Measurements from ENCODE around the gene TUBA8. TPM values are rescaled to one million over a fixed set of nuclear protein-coding genes. Genes with fewer than 3 reads are reported as not detected.
"Not testable (repeated sequence)": the region's sequence is repeated elsewhere in the genome, so short reads cannot be mapped to it uniquely, and the experiment has no call there.

TUBA8 gene
- total RNA-seq, 1 donor from 2014 or later, result 5.6 TPM

- Histone ChIP-seq H3K4me1 (peaks cover 10% of the 10 kb centered on the region), H3K4me3 (no peak overlapping the region), H3K27me3 (no peaks in the 10 kb centered on the region), H3K27ac (no peak overlapping the region), H3K9me3 (no peaks in the 10 kb centered on the region), H3K36me3 (no peaks in the 10 kb centered on the region)
- no peak for DNase-seq (ENCODE audit: extremely low spot score in 2 of 2)
- no peak for TF ChIP-seq POLR2A (IDR thresholded peaks at IDR 0.05)
- no peak for TF ChIP-seq CTCF (IDR thresholded peaks at IDR 0.05)
- TF ChIP-seq POLR2AphosphoS5 (IDR thresholded peaks at IDR 0.05; ENCODE audit: insufficient read depth in 1 of 2, low read depth in 1 of 2), result no peak
- intact Hi-C loops (cut with DNase I), result no loop called here
Measured at GRCh38 chr22:18096823-18097222, 13.8 kb upstream of the TUBA8 start.

GRCh38 chr22:18100781-18101180 lies 9.8 kb upstream of the TUBA8 start:
- H3K4me3 ChIP-seq, result no peak overlapping the region
- no peaks in the 10 kb centered on the region for H3K27me3 ChIP-seq
- intact Hi-C loops (cut with DNase I), result no loop called here
- DNase-seq (ENCODE audit: extremely low spot score in 2 of 2), result no peak
- no peaks in the 10 kb centered on the region for H3K9me3 ChIP-seq
- H3K27ac ChIP-seq, result no peak overlapping the region
- no peaks in the 10 kb centered on the region for H3K36me3 ChIP-seq
- H3K4me1 ChIP-seq, result no peaks in the 10 kb centered on the region
- TF ChIP-seq POLR2AphosphoS5 (IDR thresholded peaks at IDR 0.05; ENCODE audit: insufficient read depth in 1 of 2, low read depth in 1 of 2) (no peak), POLR2A (IDR thresholded peaks at IDR 0.05) (no peak), CTCF (IDR thresholded peaks at IDR 0.05) (no peak)

- TF ChIP-seq POLR2A (IDR thresholded peaks at IDR 0.05), result no peak
Measured at GRCh38 chr22:18101536-18101935, 9.1 kb upstream of the TUBA8 start.

GRCh38 chr22:18103527-18104269 lies 6.9 kb upstream of the TUBA8 start:
- no peak for DNase-seq (ENCODE audit: extremely low spot score in 2 of 2)
- Histone ChIP-seq H3K4me1 (no peaks in the 10 kb centered on the region), H3K36me3 (no peaks in the 10 kb centered on the region), H3K27ac (no peak overlapping the region), H3K27me3 (no peaks in the 10 kb centered on the region), H3K4me3 (no peak overlapping the region), H3K9me3 (no peaks in the 10 kb centered on the region)
- TF ChIP-seq POLR2AphosphoS5 (IDR thresholded peaks at IDR 0.05; ENCODE audit: insufficient read depth in 1 of 2, low read depth in 1 of 2), result no peak
- TF ChIP-seq POLR2A (IDR thresholded peaks at IDR 0.05), result no peak
- no peak for TF ChIP-seq CTCF (IDR thresholded peaks at IDR 0.05)
- intact Hi-C loops (cut with DNase I), result no loop called here

More at GRCh38 chr22:18101536-18101935, 9.1 kb upstream of the TUBA8 start:
- H3K4me3 ChIP-seq, result no peak overlapping the region
- H3K27ac ChIP-seq, result no peak overlapping the region
- H3K4me1 ChIP-seq, result no peaks in the 10 kb centered on the region
- H3K9me3 ChIP-seq, result no peaks in the 10 kb centered on the region
- H3K36me3 ChIP-seq, result no peaks in the 10 kb centered on the region
- no peaks in the 10 kb centered on the region for H3K27me3 ChIP-seq
- intact Hi-C loops (cut with DNase I), result no loop called here
- DNase-seq (ENCODE audit: extremely low spot score in 2 of 2), result no peak

- Histone ChIP-seq H3K9me3 (no peaks in the 10 kb centered on the region), H3K27ac (no peak overlapping the region), H3K4me3 (no peak overlapping the region), H3K4me1 (no peaks in the 10 kb centered on the region), H3K27me3 (no peaks in the 10 kb centered on the region), H3K36me3 (no peaks in the 10 kb centered on the region)
- intact Hi-C loops (cut with DNase I), result no loop called here
- no peak for DNase-seq (ENCODE audit: extremely low spot score in 2 of 2)
- TF ChIP-seq POLR2AphosphoS5 (IDR thresholded peaks at IDR 0.05; ENCODE audit: insufficient read depth in 1 of 2, low read depth in 1 of 2), result no peak
- TF ChIP-seq CTCF (IDR thresholded peaks at IDR 0.05), result no peak
- no peak for TF ChIP-seq POLR2A (IDR thresholded peaks at IDR 0.05)
Measured at GRCh38 chr22:18104566-18104965, 6.0 kb upstream of the TUBA8 start.

GRCh38 chr22:18105981-18106380 lies 4.6 kb upstream of the TUBA8 start:
- H3K4me3 ChIP-seq; DNase-seq (ENCODE audit: extremely low spot score in 2 of 2); H3K27ac ChIP-seq; H3K9me3 ChIP-seq; H3K36me3 ChIP-seq; intact Hi-C loops (cut with DNase I); H3K27me3 ChIP-seq: not testable (repeated sequence)
- H3K4me1 ChIP-seq, result peaks cover 12% of the 10 kb centered on the region

GRCh38 chr22:18106550-18107341 lies 3.9 kb upstream of the TUBA8 start:
- intact Hi-C loops (cut with DNase I); H3K27me3 ChIP-seq; H3K4me3 ChIP-seq; DNase-seq (ENCODE audit: extremely low spot score in 2 of 2); H3K27ac ChIP-seq; H3K9me3 ChIP-seq; H3K36me3 ChIP-seq: not testable (repeated sequence)
- peaks cover 20% of the 10 kb centered on the region for H3K4me1 ChIP-seq

Measured in vagina (tissue), 2 donors.